ENCODE data around the gene LRRC72. TPM values are rescaled to one million over a fixed set of nuclear protein-coding genes. Genes with fewer than 3 reads are reported as not detected.
"Not testable (repeated sequence)": the region's sequence is repeated elsewhere in the genome, so short reads cannot be mapped to it uniquely, and the experiment has no call there.

LRRC72 gene
- total RNA-seq, 8 experiments from 2014 or later, result not detected

GRCh38 chr7:16506422-16506821 lies 20.2 kb upstream of the LRRC72 start:
- WGBS, 10 experiments, result 0 to 100% (median 86%) methylated on average over 1 to 4 of the region's 5 CpGs; no CpG with 5 or more reads in 4 of the 10 experiments
- ATAC-seq (replicated peaks in 6 of 8); in situ Hi-C loops (cut with MboI; ENCODE audit: low pct_unique_long_range_greater_than_20kb in 2 of 9, low sequenced_read_pairs in 9 of 9, unreplicated experiment in 9 of 9); H3K27ac ChIP-seq; H3K4me3 ChIP-seq; H3K4me1 ChIP-seq (replicated peaks in 1 of 2): not testable (repeated sequence)

GRCh38 chr7:16509829-16510228 lies 16.8 kb upstream of the LRRC72 start:
- in situ Hi-C loops (cut with MboI; ENCODE audit: low pct_unique_long_range_greater_than_20kb in 2 of 9, low sequenced_read_pairs in 9 of 9, unreplicated experiment in 9 of 9), result no loop called here
- no peak overlapping the region for H3K27ac ChIP-seq
- ATAC-seq (replicated peaks in 6 of 8), result no peak
- H3K4me3 ChIP-seq, result no peak overlapping the region
- no peaks in the 10 kb centered on the region for H3K4me1 ChIP-seq (replicated peaks in 1 of 2)

GRCh38 chr7:16511314-16511713 lies 15.3 kb upstream of the LRRC72 start:
- in situ Hi-C loops (cut with MboI; ENCODE audit: low pct_unique_long_range_greater_than_20kb in 2 of 9, low sequenced_read_pairs in 9 of 9, unreplicated experiment in 9 of 9), result no loop called here
- no peak for ATAC-seq (replicated peaks in 6 of 8)
- Histone ChIP-seq H3K4me1 (replicated peaks in 1 of 2) (no peaks in the 10 kb centered on the region), H3K27ac (no peak overlapping the region), H3K4me3 (no peak overlapping the region)
- 0 to 100% (median 84%) methylated on average over 1 to 5 of the region's 5 CpGs; no CpG with 5 or more reads in 5 of the 10 experiments for WGBS, 10 experiments

GRCh38 chr7:16512097-16512496 lies 14.5 kb upstream of the LRRC72 start:
- no peaks in the 10 kb centered on the region for H3K4me1 ChIP-seq (replicated peaks in 1 of 2)
- 32 to 100% (median 90%) methylated on average over 2 to 6 of the region's 7 CpGs; no CpG with 5 or more reads in 3 of the 10 experiments for WGBS, 10 experiments
- H3K27ac ChIP-seq, result no peak overlapping the region
- H3K4me3 ChIP-seq, result no peak overlapping the region
- in situ Hi-C loops (cut with MboI; ENCODE audit: low pct_unique_long_range_greater_than_20kb in 2 of 9, low sequenced_read_pairs in 9 of 9, unreplicated experiment in 9 of 9), result no loop called here
- no peak for ATAC-seq (replicated peaks in 6 of 8)

- H3K4me1 ChIP-seq (replicated peaks in 1 of 2), result no peaks in the 10 kb centered on the region
- no peak for ATAC-seq (replicated peaks in 6 of 8)
- 29 to 100% (median 84%) methylated on average over 1 of the region's 1 CpG; no CpG with 5 or more reads in 2 of the 10 experiments for WGBS, 10 experiments
- no peak overlapping the region for H3K4me3 ChIP-seq
- in situ Hi-C loops (cut with MboI; ENCODE audit: low pct_unique_long_range_greater_than_20kb in 2 of 9, low sequenced_read_pairs in 9 of 9, unreplicated experiment in 9 of 9), result no loop called here
- H3K27ac ChIP-seq, result no peak overlapping the region
These were observed 12.4 kb upstream of the LRRC72 start for GRCh38 chr7:16514271-16514670.

GRCh38 chr7:16514729-16515128 lies 11.9 kb upstream of the LRRC72 start:
- in situ Hi-C loops (cut with MboI; ENCODE audit: low pct_unique_long_range_greater_than_20kb in 2 of 9, low sequenced_read_pairs in 9 of 9, unreplicated experiment in 9 of 9), result no loop called here

GRCh38 chr7:16515785-16516685 lies 10.6 kb upstream of the LRRC72 start:
- WGBS, 10 experiments, result 0 to 100% (median 82%) methylated on average over 1 to 2 of the region's 2 CpGs
- no peak for ATAC-seq (replicated peaks in 6 of 8)
- in situ Hi-C loops (cut with MboI; ENCODE audit: low pct_unique_long_range_greater_than_20kb in 2 of 9, low sequenced_read_pairs in 9 of 9, unreplicated experiment in 9 of 9), result no loop called here

More at GRCh38 chr7:16514729-16515128, 11.9 kb upstream of the LRRC72 start:
- no peak overlapping the region for H3K4me3 ChIP-seq
- ATAC-seq (replicated peaks in 6 of 8), result no peak
- no peaks in the 10 kb centered on the region for H3K4me1 ChIP-seq (replicated peaks in 1 of 2)
- no peak overlapping the region for H3K27ac ChIP-seq

GRCh38 chr7:16519985-16520384 lies 6.6 kb upstream of the LRRC72 start:
- in situ Hi-C loops (cut with MboI; ENCODE audit: low pct_unique_long_range_greater_than_20kb in 2 of 9, low sequenced_read_pairs in 9 of 9, unreplicated experiment in 9 of 9); H3K27ac ChIP-seq; H3K4me1 ChIP-seq (replicated peaks in 1 of 2); H3K4me3 ChIP-seq; ATAC-seq (replicated peaks in 6 of 8): not testable (repeated sequence)
- 33 to 100% (median 100%) methylated on average over 1 to 2 of the region's 2 CpGs for WGBS, 10 experiments

More at GRCh38 chr7:16515785-16516685, 10.6 kb upstream of the LRRC72 start:
- no peaks in the 10 kb centered on the region for H3K4me1 ChIP-seq (replicated peaks in 1 of 2)
- H3K4me3 ChIP-seq, result no peak overlapping the region
- H3K27ac ChIP-seq, result no peak overlapping the region

- 0 to 100% (median 89%) methylated on average over 1 of the region's 1 CpG; no CpG with 5 or more reads in 3 of the 10 experiments for WGBS, 10 experiments
These were observed 2.3 kb upstream of the LRRC72 start for GRCh38 chr7:16524332-16524731.

GRCh38 chr7:16528520-16528919 lies 1.9 kb downstream of the LRRC72 start:
- no peak overlapping the region for H3K27ac ChIP-seq
- H3K4me3 ChIP-seq, result no peak overlapping the region
- in situ Hi-C loops (cut with MboI; ENCODE audit: low pct_unique_long_range_greater_than_20kb in 2 of 9, low sequenced_read_pairs in 9 of 9, unreplicated experiment in 9 of 9), result no loop called here
- peak in 1 of 8 experiments; percentile 8 for ATAC-seq (replicated peaks in 6 of 8)
- no peaks in the 10 kb centered on the region for H3K4me1 ChIP-seq (replicated peaks in 1 of 2)

More at GRCh38 chr7:16524332-16524731, 2.3 kb upstream of the LRRC72 start:
- in situ Hi-C loops (cut with MboI; ENCODE audit: low pct_unique_long_range_greater_than_20kb in 2 of 9, low sequenced_read_pairs in 9 of 9, unreplicated experiment in 9 of 9), result no loop called here
- H3K4me3 ChIP-seq, result no peak overlapping the region
- no peak overlapping the region for H3K27ac ChIP-seq
- no peaks in the 10 kb centered on the region for H3K4me1 ChIP-seq (replicated peaks in 1 of 2)
- peak in 1 of 8 experiments; percentile 79 for ATAC-seq (replicated peaks in 6 of 8)

GRCh38 chr7:16529697-16530096 lies 3.1 kb downstream of the LRRC72 start:
- 33 to 100% (median 93%) methylated on average over 1 of the region's 1 CpG; no CpG with 5 or more reads in 1 of the 10 experiments for WGBS, 10 experiments

GRCh38 chr7:16531707-16532106 lies 5.1 kb downstream of the LRRC72 start:
- Histone ChIP-seq H3K27ac (no peak overlapping the region), H3K4me1 (replicated peaks in 1 of 2) (no peaks in the 10 kb centered on the region), H3K4me3 (no peak overlapping the region)
- in situ Hi-C loops (cut with MboI; ENCODE audit: low pct_unique_long_range_greater_than_20kb in 2 of 9, low sequenced_read_pairs in 9 of 9, unreplicated experiment in 9 of 9), result no loop called here
- WGBS, 10 experiments, result 0 to 100% (median 26%) methylated on average over 1 of the region's 1 CpG; no CpG with 5 or more reads in 2 of the 10 experiments
- no peak for ATAC-seq (replicated peaks in 6 of 8)

More at GRCh38 chr7:16529697-16530096, 3.1 kb downstream of the LRRC72 start:
- in situ Hi-C loops (cut with MboI; ENCODE audit: low pct_unique_long_range_greater_than_20kb in 2 of 9, low sequenced_read_pairs in 9 of 9, unreplicated experiment in 9 of 9), result no loop called here
- no peak overlapping the region for H3K27ac ChIP-seq
- no peaks in the 10 kb centered on the region for H3K4me1 ChIP-seq (replicated peaks in 1 of 2)
- ATAC-seq (replicated peaks in 6 of 8), result no peak
- H3K4me3 ChIP-seq, result no peak overlapping the region

- Histone ChIP-seq H3K27ac (no peak overlapping the region), H3K4me1 (replicated peaks in 1 of 2) (no peaks in the 10 kb centered on the region), H3K4me3 (no peak overlapping the region)
- WGBS, 10 experiments, result 0 to 100% (median 67%) methylated on average over 1 of the region's 1 CpG; no CpG with 5 or more reads in 1 of the 10 experiments
- in situ Hi-C loops (cut with MboI; ENCODE audit: low pct_unique_long_range_greater_than_20kb in 2 of 9, low sequenced_read_pairs in 9 of 9, unreplicated experiment in 9 of 9), result no loop called here
- no peak for ATAC-seq (replicated peaks in 6 of 8)
These were observed 5.6 kb downstream of the LRRC72 start for GRCh38 chr7:16532272-16532671.

- in situ Hi-C loops (cut with MboI; ENCODE audit: low pct_unique_long_range_greater_than_20kb in 2 of 9, low sequenced_read_pairs in 9 of 9, unreplicated experiment in 9 of 9), result no loop called here
- 24 to 100% (median 82%) methylated on average over 1 to 2 of the region's 2 CpGs; no CpG with 5 or more reads in 4 of the 10 experiments for WGBS, 10 experiments
These were observed 8.9 kb downstream of the LRRC72 start for GRCh38 chr7:16535500-16535899.

More at GRCh38 chr7:16535500-16535899, 8.9 kb downstream of the LRRC72 start:
- H3K4me1 ChIP-seq (replicated peaks in 1 of 2), result no peaks in the 10 kb centered on the region
- no peak for ATAC-seq (replicated peaks in 6 of 8)
- no peak overlapping the region for H3K4me3 ChIP-seq
- no peak overlapping the region for H3K27ac ChIP-seq

Measured in motor neuron (in vitro differentiated cells).